ENCODE data around the gene UQCC2. TPM values are rescaled to one million over a fixed set of nuclear protein-coding genes. Genes with fewer than 3 reads are reported as not detected.

The UQCC2 gene
- total RNA-seq, 2 experiments from 2014 or later = 64.9 to 85.3 TPM

DNA sequence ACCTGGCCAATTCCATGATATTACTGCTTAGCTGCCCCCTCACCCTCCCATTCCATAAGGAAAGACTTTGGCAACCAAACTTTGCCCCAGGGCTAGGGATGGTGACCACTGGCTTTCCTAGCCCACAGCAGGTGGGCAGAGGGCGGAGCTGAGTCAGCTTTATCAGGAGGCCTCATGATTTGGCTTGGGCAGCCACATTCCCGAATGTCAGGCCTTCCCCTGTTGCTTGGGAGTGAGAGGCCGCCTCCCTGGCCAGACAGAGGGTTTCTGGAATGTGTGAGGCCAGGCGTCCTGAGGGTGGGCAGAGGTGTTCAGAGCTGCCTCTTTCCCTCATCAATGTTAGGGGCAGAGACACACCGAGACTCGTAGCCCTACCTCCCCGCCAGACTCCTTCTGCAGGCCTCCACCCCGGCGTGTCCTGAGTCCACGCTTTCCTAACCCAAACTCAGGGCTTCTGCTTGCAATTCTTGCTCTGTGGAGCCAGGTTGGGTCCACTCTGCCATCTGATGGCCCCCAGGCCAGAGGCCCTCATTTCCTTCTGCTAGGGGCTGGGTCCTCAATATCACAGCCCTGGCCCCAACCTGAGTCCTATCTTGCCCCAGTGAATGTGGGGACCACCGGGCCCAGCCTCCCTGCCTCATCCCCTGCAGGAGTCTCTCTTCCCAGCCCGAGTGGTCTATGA, 19.3 kb downstream of the UQCC2 start:
- no peak for TF ChIP-seq EZH2phosphoT487 (IDR thresholded peaks at IDR 0.05; ENCODE audit: borderline replicate concordance, low read depth, low read length)
- TF ChIP-seq, protein P1, sequence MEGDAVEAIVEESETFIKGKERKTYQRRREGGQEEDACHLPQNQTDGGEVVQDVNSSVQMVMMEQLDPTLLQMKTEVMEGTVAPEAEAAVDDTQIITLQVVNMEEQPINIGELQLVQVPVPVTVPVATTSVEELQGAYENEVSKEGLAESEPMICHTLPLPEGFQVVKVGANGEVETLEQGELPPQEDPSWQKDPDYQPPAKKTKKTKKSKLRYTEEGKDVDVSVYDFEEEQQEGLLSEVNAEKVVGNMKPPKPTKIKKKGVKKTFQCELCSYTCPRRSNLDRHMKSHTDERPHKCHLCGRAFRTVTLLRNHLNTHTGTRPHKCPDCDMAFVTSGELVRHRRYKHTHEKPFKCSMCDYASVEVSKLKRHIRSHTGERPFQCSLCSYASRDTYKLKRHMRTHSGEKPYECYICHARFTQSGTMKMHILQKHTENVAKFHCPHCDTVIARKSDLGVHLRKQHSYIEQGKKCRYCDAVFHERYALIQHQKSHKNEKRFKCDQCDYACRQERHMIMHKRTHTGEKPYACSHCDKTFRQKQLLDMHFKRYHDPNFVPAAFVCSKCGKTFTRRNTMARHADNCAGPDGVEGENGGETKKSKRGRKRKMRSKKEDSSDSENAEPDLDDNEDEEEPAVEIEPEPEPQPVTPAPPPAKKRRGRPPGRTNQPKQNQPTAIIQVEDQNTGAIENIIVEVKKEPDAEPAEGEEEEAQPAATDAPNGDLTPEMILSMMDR (conservative IDR thresholded peaks at IDR 0.05; ENCODE audit: low read length) = no peak
- Histone ChIP-seq H3K79me2 (ENCODE audit: insufficient read depth, low read depth, low read length) (no peaks in the 10 kb centered on the region), H4K20me1 (ENCODE audit: insufficient read depth, low read length) (no peaks in the 10 kb centered on the region), H3K4me2 (ENCODE audit: low read length) (no peak overlapping the region), H3K4me1 (ENCODE audit: insufficient read depth, low read length, poor library complexity, severe bottlenecking) (peaks cover 16% of the 10 kb centered on the region), H3K36me3 (ENCODE audit: insufficient read depth, low read length) (peaks cover 99% of the 10 kb centered on the region), H2AFZ (ENCODE audit: low read length) (no peak overlapping the region), H3K9me3 (ENCODE audit: low read length) (no peaks in the 10 kb centered on the region), H3K4me3 (ENCODE audit: low read depth, low read length, poor library complexity, severe bottlenecking) (no peak overlapping the region), H3K27ac (ENCODE audit: low read depth, low read length, poor library complexity, severe bottlenecking) (no peak overlapping the region), H3K9me2 (ENCODE audit: insufficient read depth, low read length) (no peaks in the 10 kb centered on the region)
- intact Hi-C loops (cut with micrococcal nuclease; ENCODE audit: unreplicated experiment) = no loop called here
- DNase-seq (ENCODE audit: low spot score) = no peak
- POLR2A ChIA-PET = no interaction called here
- TSS peak; percentile 42 for BruUV-seq (replicated peaks)
- CTCF ChIA-PET (ENCODE audit: unreplicated experiment) = no interaction called here

DNA sequence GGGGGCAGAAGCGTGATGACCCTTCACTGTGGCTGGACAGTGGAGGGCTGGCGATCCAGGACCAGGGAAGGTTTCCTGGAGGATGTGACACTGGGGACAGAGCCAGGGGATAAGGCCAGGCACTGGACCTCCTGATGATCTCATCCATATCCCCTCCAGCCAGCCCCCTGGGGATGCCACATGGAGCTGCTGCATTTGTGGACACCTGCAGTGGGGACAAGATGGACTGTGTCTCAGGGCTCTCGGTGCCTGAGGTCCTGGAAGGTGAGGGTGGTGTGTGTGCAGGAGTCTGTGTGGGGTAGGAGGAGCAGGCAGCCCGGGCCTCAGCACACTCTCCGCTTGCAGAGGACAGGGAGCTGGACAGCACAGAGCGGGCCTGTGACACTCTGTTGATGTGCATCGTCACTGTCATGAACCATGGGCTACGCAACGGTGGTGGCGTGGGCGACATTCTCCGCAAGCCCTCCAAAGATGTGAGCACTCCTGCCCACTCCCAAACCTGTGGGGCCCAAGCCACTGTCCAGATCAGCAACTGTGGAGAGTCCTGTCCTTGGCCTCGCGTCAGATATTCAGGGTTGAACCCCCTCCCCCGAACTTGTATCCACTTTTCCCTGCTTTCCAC, 19.9 kb downstream of the UQCC2 start:
- ChIA-PET CTCF (ENCODE audit: unreplicated experiment) (no interaction called here), POLR2A (no interaction called here)
- no peak overlapping the region for H3K27ac ChIP-seq (ENCODE audit: low read depth, low read length, poor library complexity, severe bottlenecking)
- H3K36me3 ChIP-seq (ENCODE audit: insufficient read depth, low read length) = peaks cover 99% of the 10 kb centered on the region
- no peak for DNase-seq (ENCODE audit: low spot score)
- TF ChIP-seq, protein P1 (conservative IDR thresholded peaks at IDR 0.05; ENCODE audit: low read length) = no peak
- no peak for TF ChIP-seq EZH2phosphoT487 (IDR thresholded peaks at IDR 0.05; ENCODE audit: borderline replicate concordance, low read depth, low read length)
- H3K4me1 ChIP-seq (ENCODE audit: insufficient read depth, low read length, poor library complexity, severe bottlenecking) = peaks cover 10% of the 10 kb centered on the region
- no peak overlapping the region for H3K4me3 ChIP-seq (ENCODE audit: low read depth, low read length, poor library complexity, severe bottlenecking)
- no TSS peak for BruUV-seq (replicated peaks)
- no peak overlapping the region for H3K4me2 ChIP-seq (ENCODE audit: low read length)
- no peaks in the 10 kb centered on the region for H3K9me2 ChIP-seq (ENCODE audit: insufficient read depth, low read length)
- H3K79me2 ChIP-seq (ENCODE audit: insufficient read depth, low read depth, low read length) = no peaks in the 10 kb centered on the region
- no peak overlapping the region for H2AFZ ChIP-seq (ENCODE audit: low read length)
- no peaks in the 10 kb centered on the region for H4K20me1 ChIP-seq (ENCODE audit: insufficient read depth, low read length)
- intact Hi-C loops (cut with micrococcal nuclease; ENCODE audit: unreplicated experiment) = no loop called here
- H3K9me3 ChIP-seq (ENCODE audit: low read length) = no peaks in the 10 kb centered on the region

DNA sequence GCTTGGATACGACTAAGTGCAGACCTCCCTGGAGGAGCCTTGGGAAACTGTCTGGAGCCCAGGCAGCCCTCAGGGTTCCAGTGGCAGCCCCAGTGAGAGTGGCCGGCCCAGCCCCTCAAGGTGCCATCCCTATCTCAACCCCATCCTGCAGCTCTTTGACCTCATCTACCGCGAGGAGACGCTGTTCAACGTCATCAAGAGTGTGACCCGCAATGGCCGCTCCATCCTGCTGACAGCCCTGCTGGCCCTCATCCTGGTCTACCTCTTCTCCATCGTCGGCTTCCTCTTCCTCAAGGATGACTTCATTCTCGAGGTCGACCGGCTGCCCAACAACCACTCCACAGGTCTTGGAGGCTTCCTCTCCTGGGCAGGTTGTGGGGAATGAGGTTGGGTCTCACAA, 20.7 kb downstream of the UQCC2 start:
- BruUV-seq (replicated peaks) = no TSS peak
- H3K36me3 ChIP-seq (ENCODE audit: insufficient read depth, low read length) = peaks cover 99% of the 10 kb centered on the region
- H3K4me2 ChIP-seq (ENCODE audit: low read length) = no peak overlapping the region
- no peaks in the 10 kb centered on the region for H4K20me1 ChIP-seq (ENCODE audit: insufficient read depth, low read length)
- no peak overlapping the region for H3K27ac ChIP-seq (ENCODE audit: low read depth, low read length, poor library complexity, severe bottlenecking)
- no peaks in the 10 kb centered on the region for H3K79me2 ChIP-seq (ENCODE audit: insufficient read depth, low read depth, low read length)
- H3K4me3 ChIP-seq (ENCODE audit: low read depth, low read length, poor library complexity, severe bottlenecking) = no peak overlapping the region
- H2AFZ ChIP-seq (ENCODE audit: low read length) = no peak overlapping the region
- no peak for DNase-seq (ENCODE audit: low spot score)
- POLR2A ChIA-PET = no interaction called here
- peaks cover 2% of the 10 kb centered on the region for H3K4me1 ChIP-seq (ENCODE audit: insufficient read depth, low read length, poor library complexity, severe bottlenecking)
- no peaks in the 10 kb centered on the region for H3K9me2 ChIP-seq (ENCODE audit: insufficient read depth, low read length)
- no peaks in the 10 kb centered on the region for H3K9me3 ChIP-seq (ENCODE audit: low read length)
- TF ChIP-seq EZH2phosphoT487 (IDR thresholded peaks at IDR 0.05; ENCODE audit: borderline replicate concordance, low read depth, low read length) = no peak
- TF ChIP-seq, protein P1 (conservative IDR thresholded peaks at IDR 0.05; ENCODE audit: low read length) = no peak
- CTCF ChIA-PET (ENCODE audit: unreplicated experiment) = no interaction called here
- intact Hi-C loops (cut with micrococcal nuclease; ENCODE audit: unreplicated experiment) = no loop called here
